HepG2 (cell line): Measurements from ENCODE around the gene CITED2. TPM values are rescaled to one million over a fixed set of nuclear protein-coding genes. Genes with fewer than 3 reads are reported as not detected.
A peak's percentile ranks its signal among the peaks of the same experiment; 100 is the strongest.

Experiments used
- AGO2 ChIP-seq: fragments of 200-400 bp; formaldehyde crosslinking; optimal IDR thresholded peaks from 2 replicates; pipeline ENCODE3; 2017; ENCODE audit warnings: mild to moderate bottlenecking, low read depth, low read length, moderate library complexity
- ELF3 ChIP-seq: IDR thresholded peaks from 2 replicates; pipeline ENCODE4 v1.6.1; 2016; ENCODE audit warnings: missing genetic modification reagents, missing compliant biosample characterization
- HOXD1 ChIP-seq: sonication (generic); formaldehyde crosslinking; IDR thresholded peaks from 2 replicates; pipeline ENCODE4 v1.5.0; 2020; ENCODE audit warnings: missing genetic modification reagents
- SATB2 ChIP-seq: sonication (generic); formaldehyde crosslinking; IDR thresholded peaks from 2 replicates; pipeline ENCODE4 v1.5.0; 2020; ENCODE audit warnings: missing genetic modification reagents
- TCF7L2 ChIP-seq: IDR thresholded peaks from 2 replicates; pipeline ENCODE4 v1.6.1; 2011; ENCODE audit warnings: mild to moderate bottlenecking, low read depth, low read length, moderate library complexity
- XRCC5 ChIP-seq: fragments of 200-400 bp; formaldehyde crosslinking; optimal IDR thresholded peaks from 2 replicates; pipeline ENCODE3; 2017; ENCODE audit warnings: mild to moderate bottlenecking, low read length
- ZNF430 ChIP-seq: sonication (generic); formaldehyde crosslinking; IDR thresholded peaks from 2 replicates; pipeline ENCODE4 v1.9.0; 2021; ENCODE audit warnings: mild to moderate bottlenecking, missing genetic modification reagents
- ZNF563 ChIP-seq: sonication (generic); formaldehyde crosslinking; IDR thresholded peaks from 2 replicates; pipeline ENCODE4 v1.8.0; 2022; ENCODE audit warnings: mild to moderate bottlenecking, moderate library complexity, missing genetic modification reagents
- ZNF564 ChIP-seq: sonication (generic); formaldehyde crosslinking; IDR thresholded peaks from 2 replicates; pipeline ENCODE4 v1.8.1; 2023; ENCODE audit warnings: mild to moderate bottlenecking, missing genetic modification reagents
- polyA plus RNA-seq, 8 experiments: library from polyadenylated mRNA; depleted of rRNA in 3 of 8; stranded (reverse) in 7 of 8; unstranded in 1 of 8; fragments of >200 nt; fragmentation: Illumina TruSeq in 4 of 8; extraction: Trizol in 4 of 8; gene quantifications; 2 replicates each; pipeline versions ENCODE4 v1.2.1 to v1.2.3, GENCODE V29; 2011 to 2016; ENCODE audit warnings: low read depth in 4 of 8, missing spikeins in 1 of 8, mixed read lengths in 1 of 8; ENCODE audit not compliant: insufficient read depth in 1 of 8
- total RNA-seq, 5 experiments: library from RNA; depleted of rRNA; stranded (reverse); fragments of >200 nt; fragmentation: Illumina TruSeq; extraction: Trizol; gene quantifications; 2 replicates each; pipeline ENCODE4 v1.2.3, GENCODE V29; 2016; ENCODE audit warnings: low read depth in 1 of 5
- TF ChIP-seq, protein P1 (sequence below): sonication (generic); formaldehyde crosslinking; IDR thresholded peaks from one replicate; pipeline ENCODE4 v1.5.1; 2020; ENCODE audit warnings: mild to moderate bottlenecking, missing genetic modification reagents; ENCODE audit errors: not compliant biosample characterization
- TF ChIP-seq, protein P2 (sequence below): sonication (generic); formaldehyde crosslinking; IDR thresholded peaks from 2 replicates; pipeline ENCODE4 v1.9.0; 2021; ENCODE audit warnings: mild to moderate bottlenecking, missing genetic modification reagents
- TF ChIP-seq, protein P3 (sequence below): sonication (generic); formaldehyde crosslinking; IDR thresholded peaks from 2 replicates; pipeline ENCODE4 v1.4.0; 2020; ENCODE audit warnings: missing genetic modification reagents
- TF ChIP-seq, protein P4 (sequence below): sonication (generic); formaldehyde crosslinking; IDR thresholded peaks from 2 replicates; pipeline ENCODE4 v1.5.0; 2020; ENCODE audit warnings: missing genetic modification reagents

Gene CITED2
- total and polyA plus RNA-seq, 2 of the 13 experiments (the other 11 are each of a cell fraction or from before 2014, with no cell fraction given), result 17.6 to 57.2 TPM

DNA sequence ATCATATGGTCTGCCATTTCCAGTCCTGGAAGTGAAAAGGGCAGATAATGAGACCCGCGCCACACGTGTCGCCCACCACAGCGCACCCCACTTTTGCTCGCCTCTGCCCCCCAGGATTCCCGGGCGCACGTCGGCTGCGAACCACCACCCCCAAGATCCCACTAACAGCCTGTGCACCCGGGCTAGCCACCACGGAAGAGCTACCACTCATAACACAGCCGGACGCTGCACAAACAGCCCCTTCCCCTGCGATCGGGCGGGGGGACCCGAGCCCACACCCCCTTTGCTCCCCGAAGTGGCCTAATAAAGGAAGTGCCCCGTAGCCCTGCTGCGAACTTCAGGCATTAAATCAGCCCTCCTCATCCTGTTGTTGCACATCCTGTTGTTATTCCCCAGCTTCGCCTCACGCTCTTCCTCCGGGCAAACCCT is 506 bp downstream of the CITED2 start (continued):
- TF ChIP-seq, protein P1, sequence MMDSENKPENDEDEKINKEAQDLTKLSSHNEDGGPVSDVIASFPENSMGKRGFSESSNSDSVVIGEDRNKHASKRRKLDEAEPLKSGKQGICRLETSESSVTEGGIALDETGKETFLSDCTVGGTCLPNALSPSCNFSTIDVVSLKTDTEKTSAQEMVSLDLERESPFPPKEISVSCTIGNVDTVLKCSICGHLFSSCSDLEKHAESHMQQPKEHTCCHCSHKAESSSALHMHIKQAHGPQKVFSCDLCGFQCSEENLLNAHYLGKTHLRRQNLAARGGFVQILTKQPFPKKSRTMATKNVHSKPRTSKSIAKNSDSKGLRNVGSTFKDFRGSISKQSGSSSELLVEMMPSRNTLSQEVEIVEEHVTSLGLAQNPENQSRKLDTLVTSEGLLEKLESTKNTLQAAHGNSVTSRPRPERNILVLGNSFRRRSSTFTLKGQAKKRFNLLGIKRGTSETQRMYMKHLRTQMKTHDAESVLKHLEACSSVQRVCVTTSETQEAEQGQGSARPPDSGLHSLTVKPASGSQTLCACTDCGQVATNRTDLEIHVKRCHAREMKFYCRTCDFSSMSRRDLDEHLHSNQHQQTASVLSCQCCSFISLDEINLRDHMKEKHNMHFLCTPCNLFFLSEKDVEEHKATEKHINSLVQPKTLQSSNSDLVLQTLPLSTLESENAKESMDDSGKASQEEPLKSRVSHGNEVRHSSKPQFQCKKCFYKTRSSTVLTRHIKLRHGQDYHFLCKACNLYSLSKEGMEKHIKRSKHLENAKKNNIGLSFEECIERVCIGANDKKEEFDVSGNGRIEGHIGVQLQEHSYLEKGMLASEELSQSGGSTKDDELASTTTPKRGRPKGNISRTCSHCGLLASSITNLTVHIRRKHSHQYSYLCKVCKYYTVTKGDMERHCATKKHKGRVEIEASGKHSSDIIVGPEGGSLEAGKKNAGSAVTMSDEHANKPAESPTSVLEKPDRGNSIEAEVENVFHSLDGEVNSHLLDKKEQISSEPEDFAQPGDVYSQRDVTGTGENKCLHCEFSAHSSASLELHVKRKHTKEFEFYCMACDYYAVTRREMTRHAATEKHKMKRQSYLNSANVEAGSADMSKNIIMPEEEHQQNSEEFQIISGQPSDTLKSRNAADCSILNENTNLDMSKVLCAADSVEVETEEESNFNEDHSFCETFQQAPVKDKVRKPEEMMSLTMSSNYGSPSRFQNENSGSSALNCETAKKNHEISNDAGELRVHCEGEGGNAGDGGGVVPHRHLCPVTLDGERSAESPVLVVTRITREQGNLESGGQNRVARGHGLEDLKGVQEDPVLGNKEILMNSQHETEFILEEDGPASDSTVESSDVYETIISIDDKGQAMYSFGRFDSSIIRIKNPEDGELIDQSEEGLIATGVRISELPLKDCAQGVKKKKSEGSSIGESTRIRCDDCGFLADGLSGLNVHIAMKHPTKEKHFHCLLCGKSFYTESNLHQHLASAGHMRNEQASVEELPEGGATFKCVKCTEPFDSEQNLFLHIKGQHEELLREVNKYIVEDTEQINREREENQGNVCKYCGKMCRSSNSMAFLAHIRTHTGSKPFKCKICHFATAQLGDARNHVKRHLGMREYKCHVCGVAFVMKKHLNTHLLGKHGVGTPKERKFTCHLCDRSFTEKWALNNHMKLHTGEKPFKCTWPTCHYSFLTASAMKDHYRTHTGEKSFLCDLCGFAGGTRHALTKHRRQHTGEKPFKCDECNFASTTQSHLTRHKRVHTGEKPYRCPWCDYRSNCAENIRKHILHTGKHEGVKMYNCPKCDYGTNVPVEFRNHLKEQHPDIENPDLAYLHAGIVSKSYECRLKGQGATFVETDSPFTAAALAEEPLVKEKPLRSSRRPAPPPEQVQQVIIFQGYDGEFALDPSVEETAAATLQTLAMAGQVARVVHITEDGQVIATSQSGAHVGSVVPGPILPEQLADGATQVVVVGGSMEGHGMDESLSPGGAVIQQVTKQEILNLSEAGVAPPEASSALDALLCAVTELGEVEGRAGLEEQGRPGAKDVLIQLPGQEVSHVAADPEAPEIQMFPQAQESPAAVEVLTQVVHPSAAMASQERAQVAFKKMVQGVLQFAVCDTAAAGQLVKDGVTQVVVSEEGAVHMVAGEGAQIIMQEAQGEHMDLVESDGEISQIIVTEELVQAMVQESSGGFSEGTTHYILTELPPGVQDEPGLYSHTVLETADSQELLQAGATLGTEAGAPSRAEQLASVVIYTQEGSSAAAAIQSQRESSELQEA (CRISPR knock-in tag), result peak; percentile 32
- TF ChIP-seq ELF3 (CRISPR knock-in tag) (no peak), SATB2 (CRISPR knock-in tag) (no peak), XRCC5 (no peak), ZNF563 (CRISPR knock-in tag) (no peak), AGO2 (peak; percentile 93), ZNF430 (no peak), HOXD1 (no peak), ZNF564 (no peak), TCF7L2 (no peak)
- TF ChIP-seq, protein P2, sequence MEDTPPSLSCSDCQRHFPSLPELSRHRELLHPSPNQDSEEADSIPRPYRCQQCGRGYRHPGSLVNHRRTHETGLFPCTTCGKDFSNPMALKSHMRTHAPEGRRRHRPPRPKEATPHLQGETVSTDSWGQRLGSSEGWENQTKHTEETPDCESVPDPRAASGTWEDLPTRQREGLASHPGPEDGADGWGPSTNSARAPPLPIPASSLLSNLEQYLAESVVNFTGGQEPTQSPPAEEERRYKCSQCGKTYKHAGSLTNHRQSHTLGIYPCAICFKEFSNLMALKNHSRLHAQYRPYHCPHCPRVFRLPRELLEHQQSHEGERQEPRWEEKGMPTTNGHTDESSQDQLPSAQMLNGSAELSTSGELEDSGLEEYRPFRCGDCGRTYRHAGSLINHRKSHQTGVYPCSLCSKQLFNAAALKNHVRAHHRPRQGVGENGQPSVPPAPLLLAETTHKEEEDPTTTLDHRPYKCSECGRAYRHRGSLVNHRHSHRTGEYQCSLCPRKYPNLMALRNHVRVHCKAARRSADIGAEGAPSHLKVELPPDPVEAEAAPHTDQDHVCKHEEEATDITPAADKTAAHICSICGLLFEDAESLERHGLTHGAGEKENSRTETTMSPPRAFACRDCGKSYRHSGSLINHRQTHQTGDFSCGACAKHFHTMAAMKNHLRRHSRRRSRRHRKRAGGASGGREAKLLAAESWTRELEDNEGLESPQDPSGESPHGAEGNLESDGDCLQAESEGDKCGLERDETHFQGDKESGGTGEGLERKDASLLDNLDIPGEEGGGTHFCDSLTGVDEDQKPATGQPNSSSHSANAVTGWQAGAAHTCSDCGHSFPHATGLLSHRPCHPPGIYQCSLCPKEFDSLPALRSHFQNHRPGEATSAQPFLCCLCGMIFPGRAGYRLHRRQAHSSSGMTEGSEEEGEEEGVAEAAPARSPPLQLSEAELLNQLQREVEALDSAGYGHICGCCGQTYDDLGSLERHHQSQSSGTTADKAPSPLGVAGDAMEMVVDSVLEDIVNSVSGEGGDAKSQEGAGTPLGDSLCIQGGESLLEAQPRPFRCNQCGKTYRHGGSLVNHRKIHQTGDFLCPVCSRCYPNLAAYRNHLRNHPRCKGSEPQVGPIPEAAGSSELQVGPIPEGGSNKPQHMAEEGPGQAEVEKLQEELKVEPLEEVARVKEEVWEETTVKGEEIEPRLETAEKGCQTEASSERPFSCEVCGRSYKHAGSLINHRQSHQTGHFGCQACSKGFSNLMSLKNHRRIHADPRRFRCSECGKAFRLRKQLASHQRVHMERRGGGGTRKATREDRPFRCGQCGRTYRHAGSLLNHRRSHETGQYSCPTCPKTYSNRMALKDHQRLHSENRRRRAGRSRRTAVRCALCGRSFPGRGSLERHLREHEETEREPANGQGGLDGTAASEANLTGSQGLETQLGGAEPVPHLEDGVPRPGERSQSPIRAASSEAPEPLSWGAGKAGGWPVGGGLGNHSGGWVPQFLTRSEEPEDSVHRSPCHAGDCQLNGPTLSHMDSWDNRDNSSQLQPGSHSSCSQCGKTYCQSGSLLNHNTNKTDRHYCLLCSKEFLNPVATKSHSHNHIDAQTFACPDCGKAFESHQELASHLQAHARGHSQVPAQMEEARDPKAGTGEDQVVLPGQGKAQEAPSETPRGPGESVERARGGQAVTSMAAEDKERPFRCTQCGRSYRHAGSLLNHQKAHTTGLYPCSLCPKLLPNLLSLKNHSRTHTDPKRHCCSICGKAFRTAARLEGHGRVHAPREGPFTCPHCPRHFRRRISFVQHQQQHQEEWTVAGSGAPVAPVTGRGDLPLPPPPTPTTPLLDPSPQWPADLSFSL (CRISPR knock-in tag), result no peak
- TF ChIP-seq, protein P3, sequence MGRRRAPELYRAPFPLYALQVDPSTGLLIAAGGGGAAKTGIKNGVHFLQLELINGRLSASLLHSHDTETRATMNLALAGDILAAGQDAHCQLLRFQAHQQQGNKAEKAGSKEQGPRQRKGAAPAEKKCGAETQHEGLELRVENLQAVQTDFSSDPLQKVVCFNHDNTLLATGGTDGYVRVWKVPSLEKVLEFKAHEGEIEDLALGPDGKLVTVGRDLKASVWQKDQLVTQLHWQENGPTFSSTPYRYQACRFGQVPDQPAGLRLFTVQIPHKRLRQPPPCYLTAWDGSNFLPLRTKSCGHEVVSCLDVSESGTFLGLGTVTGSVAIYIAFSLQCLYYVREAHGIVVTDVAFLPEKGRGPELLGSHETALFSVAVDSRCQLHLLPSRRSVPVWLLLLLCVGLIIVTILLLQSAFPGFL (CRISPR knock-in tag), result no peak
- TF ChIP-seq, protein P4, sequence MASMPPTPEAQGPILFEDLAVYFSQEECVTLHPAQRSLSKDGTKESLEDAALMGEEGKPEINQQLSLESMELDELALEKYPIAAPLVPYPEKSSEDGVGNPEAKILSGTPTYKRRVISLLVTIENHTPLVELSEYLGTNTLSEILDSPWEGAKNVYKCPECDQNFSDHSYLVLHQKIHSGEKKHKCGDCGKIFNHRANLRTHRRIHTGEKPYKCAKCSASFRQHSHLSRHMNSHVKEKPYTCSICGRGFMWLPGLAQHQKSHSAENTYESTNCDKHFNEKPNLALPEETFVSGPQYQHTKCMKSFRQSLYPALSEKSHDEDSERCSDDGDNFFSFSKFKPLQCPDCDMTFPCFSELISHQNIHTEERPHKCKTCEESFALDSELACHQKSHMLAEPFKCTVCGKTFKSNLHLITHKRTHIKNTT (CRISPR knock-in tag), result no peak
